Measurements from ENCODE around the gene CPSF7.
A peak's percentile ranks its signal among the peaks of the same experiment; 100 is the strongest.
"Not testable (repeated sequence)": the region's sequence is repeated elsewhere in the genome, so short reads cannot be mapped to it uniquely, and the experiment has no call there.

CPSF7 gene

GRCh38 chr11:61429691-61430582 lies at the start of gene CPSF7, which contains the start of gene SDHAF2:
Gene CPSF7 (minus strand): TSS chr11:61429975. CDS start chr11:61429235, 740 bp downstream.
Gene SDHAF2 (plus strand): TSS chr11:61430124. CDS start chr11:61430147, 23 bp downstream.
- peak; percentile 72 for DNase-seq (ENCODE audit: low read depth)

GRCh38 chr11:61477727-61478148 lies 48.0 kb upstream of the CPSF7 start:
- no peak for DNase-seq (ENCODE audit: low read depth)

GRCh38 chr11:61477126-61477525 lies 47.4 kb upstream of the CPSF7 start:
- DNase-seq (ENCODE audit: low read depth): no peak

GRCh38 chr11:61476371-61476770 lies 46.6 kb upstream of the CPSF7 start:
- DNase-seq (ENCODE audit: low read depth): no peak

- no peak for DNase-seq (ENCODE audit: low read depth)
These were observed 45.7 kb upstream of the CPSF7 start for GRCh38 chr11:61475433-61475832.

- no peak for DNase-seq (ENCODE audit: low read depth)
These were observed 44.4 kb upstream of the CPSF7 start for GRCh38 chr11:61474013-61474643.

GRCh38 chr11:61473370-61474012 lies 43.7 kb upstream of the CPSF7 start:
- DNase-seq (ENCODE audit: low read depth): no peak

GRCh38 chr11:61472868-61473267 lies 43.1 kb upstream of the CPSF7 start:
- no peak for DNase-seq (ENCODE audit: low read depth)

GRCh38 chr11:61472282-61472681 lies 42.5 kb upstream of the CPSF7 start:
- no peak for DNase-seq (ENCODE audit: low read depth)

GRCh38 chr11:61468002-61468401 lies 38.2 kb upstream of the CPSF7 start:
- no peak for DNase-seq (ENCODE audit: low read depth)

GRCh38 chr11:61467602-61468001 lies 37.8 kb upstream of the CPSF7 start:
- not testable (repeated sequence) for DNase-seq (ENCODE audit: low read depth)

GRCh38 chr11:61460986-61461385 lies 31.2 kb upstream of the CPSF7 start:
- DNase-seq (ENCODE audit: low read depth): no peak

GRCh38 chr11:61460474-61460881 lies 30.7 kb upstream of the CPSF7 start:
- no peak for DNase-seq (ENCODE audit: low read depth)

GRCh38 chr11:61454520-61454919 lies 24.7 kb upstream of the CPSF7 start:
- no peak for DNase-seq (ENCODE audit: low read depth)

- no peak for DNase-seq (ENCODE audit: low read depth)
These were observed 23.9 kb upstream of the CPSF7 start for GRCh38 chr11:61453695-61454094.

GRCh38 chr11:61452825-61453224 lies 23.1 kb upstream of the CPSF7 start:
- DNase-seq (ENCODE audit: low read depth): no peak

- no peak for DNase-seq (ENCODE audit: low read depth)
These were observed 18.8 kb upstream of the CPSF7 start for GRCh38 chr11:61448552-61448927.

- DNase-seq (ENCODE audit: low read depth): no peak
These were observed 18.1 kb upstream of the CPSF7 start for GRCh38 chr11:61447601-61448551.

- DNase-seq (ENCODE audit: low read depth): peak; percentile 61
These were observed 16.5 kb upstream of the CPSF7 start for GRCh38 chr11:61446211-61446651.

GRCh38 chr11:61445516-61445915 lies 15.7 kb upstream of the CPSF7 start:
- DNase-seq (ENCODE audit: low read depth): no peak

- no peak for DNase-seq (ENCODE audit: low read depth)
These were observed 12.8 kb upstream of the CPSF7 start for GRCh38 chr11:61442616-61443015.

GRCh38 chr11:61439615-61440014 lies 9.8 kb upstream of the CPSF7 start:
- no peak for DNase-seq (ENCODE audit: low read depth)

All from HS-27A (cell line).